IPS DF 19.7 (cell line): ENCODE data around the gene PSTPIP1.

Source experiments
- DNase-seq: peaks from one replicate; pipeline ENCODE4 v3.0.0-alpha.2; 2013; ENCODE audit warnings: low read depth, low spot score

PSTPIP1 gene

GRCh38 chr15:76978522-76979330 lies 16.2 kb upstream of the PSTPIP1 start:
- DNase-seq = no peak

DNA sequence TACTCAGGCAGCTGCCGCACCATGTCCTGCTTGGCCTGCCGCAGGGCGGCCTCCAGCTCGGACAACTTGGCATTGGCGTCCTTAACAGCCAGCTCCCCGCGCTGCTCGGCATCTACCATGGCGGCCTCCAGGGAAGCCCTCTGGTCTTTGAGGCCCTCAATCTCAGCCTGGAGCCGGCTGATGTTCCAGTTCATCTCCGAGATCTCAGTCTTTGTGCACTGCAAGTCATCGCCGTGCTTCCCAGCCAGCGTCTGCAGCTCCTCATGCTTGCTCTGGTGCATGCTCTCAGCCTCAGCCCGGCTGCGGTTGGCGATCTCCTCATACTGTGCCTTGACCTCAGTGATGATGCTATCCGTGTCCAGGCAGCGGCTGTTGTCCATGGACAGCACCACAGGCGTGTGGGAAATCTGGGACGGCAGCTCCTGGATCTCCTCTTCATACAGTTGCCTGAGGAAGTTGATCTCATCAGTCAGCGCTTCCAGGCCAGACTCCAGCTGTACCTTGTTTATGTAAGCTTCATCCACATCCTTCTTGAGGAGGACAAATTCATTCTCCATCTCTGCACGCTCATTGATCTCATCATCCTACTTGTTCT lies 15.5 kb upstream of the PSTPIP1 start:
- no peak for DNase-seq

GRCh38 chr15:76979996-76980520 lies 14.9 kb upstream of the PSTPIP1 start:
- DNase-seq = no peak

- no peak for DNase-seq
Observed at GRCh38 chr15:76982356-76982755, 12.6 kb upstream of the PSTPIP1 start.

- DNase-seq = no peak
Observed at GRCh38 chr15:76982756-76983155, 12.2 kb upstream of the PSTPIP1 start.

DNA sequence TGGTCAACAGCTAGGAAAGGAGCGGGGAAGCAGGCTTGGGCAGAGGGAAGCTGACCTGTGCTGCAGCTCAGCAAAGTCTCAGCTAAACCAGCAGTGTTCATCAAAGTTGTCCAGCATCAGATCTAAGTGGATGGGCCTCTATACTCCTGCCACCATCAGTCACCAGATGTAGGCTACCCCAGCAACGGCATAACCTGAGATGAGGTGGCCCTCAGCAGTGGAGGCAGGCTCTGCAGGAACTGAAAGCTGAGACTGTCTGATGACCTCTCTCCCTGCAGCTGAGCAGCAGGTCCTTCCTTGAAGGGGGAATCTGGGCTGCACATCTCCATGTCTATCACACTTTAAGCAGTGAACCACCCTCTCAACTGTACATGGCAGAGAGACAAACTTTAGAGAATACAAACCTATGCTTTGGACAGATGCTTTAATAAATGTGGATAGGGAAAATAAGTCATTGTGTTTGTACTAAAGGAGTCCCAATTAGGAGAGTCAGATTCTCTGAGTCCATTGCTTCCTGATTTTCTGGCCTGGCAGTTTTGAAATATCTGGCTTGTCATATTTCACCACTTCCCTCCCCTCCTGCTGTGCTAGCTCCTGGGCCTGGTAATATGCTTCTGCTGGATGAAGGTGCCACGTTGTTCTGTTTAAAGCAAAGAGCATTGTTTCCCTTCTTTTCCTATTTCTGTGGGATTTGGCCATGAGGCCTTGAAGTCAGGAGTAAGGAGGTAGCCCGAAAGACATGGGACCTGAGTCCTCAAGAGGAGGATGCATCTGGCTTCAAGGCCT lies 11.1 kb upstream of the PSTPIP1 start:
- no peak for DNase-seq

DNA sequence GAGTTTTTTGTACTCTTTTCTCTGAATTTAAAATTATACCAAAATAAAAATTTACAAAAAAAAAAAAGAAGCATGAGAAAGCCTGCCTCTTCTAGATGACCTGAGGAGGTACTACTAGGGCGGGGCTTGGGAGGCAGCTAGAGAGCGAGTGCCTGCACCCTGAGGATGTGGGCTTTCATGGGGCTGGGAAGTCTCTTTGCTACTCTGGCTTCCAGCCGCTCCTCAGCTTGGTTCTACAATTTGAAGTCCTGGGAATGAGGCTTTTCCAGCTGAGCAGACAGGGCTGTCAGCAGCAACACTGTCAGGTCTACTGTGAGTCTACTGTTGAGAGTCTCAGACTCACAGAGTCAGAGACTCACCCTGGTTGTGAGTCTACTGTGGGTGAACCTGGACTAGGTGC lies 8.2 kb upstream of the PSTPIP1 start:
- no peak for DNase-seq

GRCh38 chr15:76987276-76987675 lies 7.7 kb upstream of the PSTPIP1 start:
- DNase-seq = no peak

GRCh38 chr15:76987896-76988860 lies 6.7 kb upstream of the PSTPIP1 start:
- no peak for DNase-seq

- DNase-seq = no peak
Observed at GRCh38 chr15:76988867-76989780, 5.8 kb upstream of the PSTPIP1 start.

DNA sequence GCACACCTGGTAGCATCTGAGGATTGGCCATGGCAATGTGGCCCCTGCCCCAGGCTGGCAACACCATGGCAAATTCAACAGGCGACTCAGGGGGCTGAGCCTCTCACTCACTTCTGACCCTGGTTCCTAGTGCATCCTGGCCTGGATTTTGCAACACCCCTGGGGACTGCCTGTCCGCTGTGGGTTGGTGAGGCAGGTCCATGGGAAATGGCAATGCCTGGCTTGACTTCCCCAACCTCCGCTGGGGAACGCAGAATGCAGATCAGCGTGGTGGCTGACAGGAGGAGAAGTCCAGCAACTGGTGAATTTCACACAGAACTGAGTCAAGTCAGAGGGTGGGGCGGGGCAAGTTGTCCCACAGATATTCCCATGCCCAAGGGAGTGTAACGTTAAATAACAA lies 3.9 kb upstream of the PSTPIP1 start:
- DNase-seq = no peak

DNA sequence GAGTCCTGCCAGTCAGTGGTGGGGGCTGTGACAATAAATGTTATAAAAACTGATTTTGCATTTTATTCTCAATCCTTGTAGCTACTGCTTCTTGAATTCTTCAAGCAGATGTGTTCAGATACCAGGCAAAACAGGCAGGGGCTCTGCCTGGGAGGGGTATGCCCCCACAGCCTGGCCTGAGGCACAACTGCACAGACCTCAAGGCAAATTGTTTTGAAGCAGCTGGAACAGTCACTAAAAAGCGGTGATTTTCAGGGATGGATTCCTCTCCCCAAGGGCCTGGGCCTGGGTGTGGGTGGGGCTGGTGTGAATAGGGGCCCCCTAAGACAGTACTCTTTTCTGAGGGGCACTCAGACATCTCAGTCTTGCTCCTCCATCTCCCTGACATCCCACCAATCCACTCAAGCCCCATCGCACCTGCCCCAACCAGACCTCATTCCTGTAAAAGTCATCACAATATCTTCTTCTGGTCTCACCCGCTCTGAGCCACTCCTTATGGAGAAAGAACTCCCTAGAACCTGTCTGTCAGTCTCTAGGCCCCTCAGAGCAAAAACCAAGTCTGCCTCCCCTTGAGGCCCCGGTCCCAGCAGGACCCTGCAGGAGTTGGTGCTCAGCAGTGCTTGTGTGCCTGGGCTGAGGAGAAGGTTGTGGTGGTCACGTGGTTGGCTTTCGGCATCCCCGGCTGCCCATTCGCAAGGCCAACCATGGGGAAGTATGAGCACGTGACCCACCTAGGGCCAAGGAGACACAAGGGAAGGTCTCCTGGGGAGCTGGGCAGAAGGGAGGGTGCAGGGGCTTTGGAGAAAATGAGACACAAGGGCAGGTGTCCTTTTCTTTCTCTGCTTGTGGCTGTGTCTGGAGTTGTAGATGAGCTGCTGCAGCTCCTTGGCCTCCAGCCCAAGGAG lies 2.9 kb upstream of the PSTPIP1 start:
- DNase-seq = no peak

- no peak for DNase-seq
Observed at GRCh38 chr15:76993114-76993725, 1.7 kb upstream of the PSTPIP1 start.

- DNase-seq = no peak
Observed at GRCh38 chr15:76994001-76994400, 925 bp upstream of the PSTPIP1 start.

- DNase-seq = no peak
Observed at GRCh38 chr15:76994496-76994895, 430 bp upstream of the PSTPIP1 start.

- no peak for DNase-seq
Observed at GRCh38 chr15:76996076-76996525, 1.2 kb downstream of the PSTPIP1 start.

DNA sequence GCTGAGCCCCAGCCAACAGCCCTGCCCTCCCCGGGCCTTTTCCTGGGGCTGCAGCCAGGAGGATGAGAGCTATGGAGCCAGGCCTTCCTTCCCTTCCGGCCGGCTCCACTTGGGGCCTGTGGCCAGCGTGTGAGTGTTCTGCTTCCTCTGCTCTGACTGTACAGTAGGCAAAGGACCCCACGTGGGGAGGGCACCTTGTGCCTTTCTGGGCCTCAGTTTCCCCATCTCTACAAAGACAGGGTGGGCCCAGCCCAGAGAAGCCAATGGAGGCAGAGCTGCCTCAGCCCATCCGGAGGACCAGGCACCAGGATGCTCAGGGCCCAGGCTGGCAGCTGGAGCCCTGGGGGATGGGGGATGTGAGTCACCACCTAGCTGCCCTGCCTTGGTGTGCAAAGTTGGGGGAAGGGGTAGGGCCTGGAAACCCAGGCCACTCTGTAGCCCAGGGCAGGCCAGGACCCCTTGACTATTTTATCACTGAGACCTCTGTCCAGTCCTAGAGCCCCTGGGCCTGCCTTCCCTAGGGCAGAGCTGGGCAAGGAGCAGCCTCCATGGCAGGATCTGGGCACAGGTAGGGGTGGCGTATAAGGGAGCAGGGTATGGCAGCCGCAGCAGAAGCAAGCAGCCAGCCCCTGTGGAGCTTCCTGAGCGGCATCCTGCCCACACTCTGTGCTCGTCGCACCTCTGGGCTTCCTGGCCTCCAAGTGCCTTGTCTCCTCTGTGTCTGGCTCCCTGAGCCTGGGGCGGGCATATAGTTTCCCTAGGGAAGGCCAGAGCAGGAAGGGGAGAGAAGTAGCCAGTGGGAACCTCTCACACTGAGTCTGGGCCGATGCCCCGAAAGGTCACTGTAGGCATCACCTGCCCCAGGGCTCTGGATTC lies 1.8 kb downstream of the PSTPIP1 start:
- DNase-seq = no peak
